HG02759 (cell line): ENCODE data around the gene FCSK.
"Not testable (repeated sequence)": the region's sequence is repeated elsewhere in the genome, so short reads cannot be mapped to it uniquely, and the experiment has no call there.

ENCODE experiments used
- ATAC-seq: cut with Tn5 transposase; IDR thresholded peaks from one replicate; pipeline ENCODE4 v1.9.1; 2021; ENCODE audit warnings: mild to moderate bottlenecking, moderate library complexity; ENCODE audit not compliant: unreplicated experiment

The FCSK gene

GRCh38 chr16:70454222-70455034 lies at the start of gene FCSK:
TSS of gene FCSK (plus strand) at chr16:70454595. CDS start at chr16:70463191, 8,596 bp downstream.
- ATAC-seq: peak; percentile 92

DNA sequence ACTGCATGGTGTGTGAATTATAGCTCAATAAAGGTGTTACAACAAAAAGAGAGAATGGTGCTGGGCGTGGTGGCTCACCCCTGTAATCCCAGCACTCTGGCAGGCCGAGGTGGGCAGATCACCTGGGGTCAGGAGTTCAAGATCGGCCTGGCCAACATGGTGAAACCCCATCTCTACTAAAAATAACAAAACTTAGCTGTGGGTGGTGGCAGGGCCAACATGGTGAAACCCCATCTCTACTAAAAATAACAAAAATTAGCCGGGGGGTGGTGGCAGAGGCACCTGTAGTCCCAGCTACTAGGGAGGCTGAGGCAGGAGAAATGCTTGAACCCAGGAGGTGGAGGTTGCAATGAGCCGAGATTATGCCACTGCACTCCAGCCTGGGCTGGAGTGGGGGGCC lies 48.3 kb upstream of the FCSK start:
- not testable (repeated sequence) for ATAC-seq

GRCh38 chr16:70407811-70408274 lies 46.6 kb upstream of the FCSK start:
- no peak for ATAC-seq

DNA sequence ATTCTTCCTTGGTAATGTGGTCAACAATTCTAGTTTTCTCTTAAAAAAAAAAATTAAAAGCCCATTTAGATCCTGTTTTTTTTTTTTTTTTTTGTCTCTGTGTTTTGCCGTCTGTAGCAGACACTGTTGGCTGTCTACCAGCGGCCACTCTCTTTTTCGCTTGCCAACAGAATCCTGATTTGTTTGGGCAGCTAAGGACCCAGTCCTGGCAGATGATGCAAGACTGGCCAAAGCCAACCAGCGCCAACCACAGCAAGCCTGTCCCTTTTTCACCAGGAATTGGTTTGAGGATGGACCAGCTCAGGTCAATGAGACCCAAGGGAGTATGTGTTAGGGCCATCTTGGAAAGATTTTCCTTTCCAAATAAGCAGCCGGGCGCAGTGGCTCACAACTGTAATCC lies 43.7 kb upstream of the FCSK start:
- ATAC-seq: no peak

- ATAC-seq: no peak
These were observed 42.0 kb upstream of the FCSK start for GRCh38 chr16:70412385-70412784.

DNA sequence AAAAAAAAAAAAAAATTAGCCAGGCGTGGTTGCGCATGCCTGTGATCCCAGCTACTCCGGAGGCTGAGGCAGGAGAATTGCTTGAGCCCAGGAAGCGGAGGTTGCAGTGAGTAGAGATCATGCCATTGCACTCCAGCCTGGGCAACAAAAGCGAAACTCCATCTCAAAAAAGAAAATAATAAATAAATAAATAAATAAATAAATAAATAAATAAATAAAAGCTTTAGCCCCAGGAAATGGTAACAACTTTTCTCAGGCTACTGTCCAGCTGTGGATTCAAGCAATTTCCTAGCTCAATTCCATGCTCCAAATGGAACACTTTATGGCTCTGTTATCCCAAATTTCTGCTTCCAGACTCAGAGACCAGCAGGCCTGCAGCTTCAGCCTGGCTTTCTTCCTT lies 40.8 kb upstream of the FCSK start:
- ATAC-seq: not testable (repeated sequence)

- ATAC-seq: peak; percentile 89
These were observed 37.4 kb upstream of the FCSK start for GRCh38 chr16:70416748-70417616.

GRCh38 chr16:70417661-70418060 lies 36.7 kb upstream of the FCSK start:
- no peak for ATAC-seq

- ATAC-seq: no peak
These were observed 36.0 kb upstream of the FCSK start for GRCh38 chr16:70418274-70418992.

DNA sequence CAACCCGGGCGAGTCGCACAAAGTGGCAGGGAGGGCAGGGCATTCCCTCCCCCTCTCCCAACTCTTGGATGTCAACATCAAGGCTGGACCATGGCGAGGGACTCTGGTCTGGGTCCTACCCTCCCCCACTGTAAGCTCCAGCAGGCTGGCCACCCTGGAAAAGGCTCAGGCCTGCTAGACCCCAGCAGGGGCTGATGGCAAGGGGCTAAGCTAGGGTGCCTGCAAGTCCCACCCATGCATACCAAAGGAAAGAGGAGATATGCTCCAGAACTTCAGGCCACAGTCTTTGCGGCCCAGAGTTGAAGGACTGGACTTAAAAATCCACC lies 35.4 kb upstream of the FCSK start:
- ATAC-seq: no peak

GRCh38 chr16:70419384-70420327 lies 34.7 kb upstream of the FCSK start:
- ATAC-seq: no peak

DNA sequence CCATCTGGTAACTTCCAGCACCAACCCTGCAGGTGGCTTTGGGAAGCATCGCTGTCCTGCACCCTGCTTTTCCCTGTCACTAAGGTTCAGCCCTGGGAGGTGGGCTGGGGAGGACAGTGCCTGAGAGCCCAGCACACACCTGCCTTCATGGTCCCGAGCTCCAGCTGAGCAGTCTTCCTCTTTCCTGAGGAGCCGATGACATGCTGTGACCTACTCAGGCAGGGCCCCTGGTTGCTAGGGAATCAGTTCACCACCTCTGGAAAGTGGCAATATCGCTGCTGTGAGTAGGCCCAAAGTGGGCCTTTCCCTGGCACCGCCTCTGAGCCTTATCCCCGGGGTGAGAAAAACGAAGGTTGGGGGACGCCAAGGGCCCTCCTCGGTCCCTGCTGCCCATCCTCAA lies 33.4 kb upstream of the FCSK start:
- ATAC-seq: no peak

DNA sequence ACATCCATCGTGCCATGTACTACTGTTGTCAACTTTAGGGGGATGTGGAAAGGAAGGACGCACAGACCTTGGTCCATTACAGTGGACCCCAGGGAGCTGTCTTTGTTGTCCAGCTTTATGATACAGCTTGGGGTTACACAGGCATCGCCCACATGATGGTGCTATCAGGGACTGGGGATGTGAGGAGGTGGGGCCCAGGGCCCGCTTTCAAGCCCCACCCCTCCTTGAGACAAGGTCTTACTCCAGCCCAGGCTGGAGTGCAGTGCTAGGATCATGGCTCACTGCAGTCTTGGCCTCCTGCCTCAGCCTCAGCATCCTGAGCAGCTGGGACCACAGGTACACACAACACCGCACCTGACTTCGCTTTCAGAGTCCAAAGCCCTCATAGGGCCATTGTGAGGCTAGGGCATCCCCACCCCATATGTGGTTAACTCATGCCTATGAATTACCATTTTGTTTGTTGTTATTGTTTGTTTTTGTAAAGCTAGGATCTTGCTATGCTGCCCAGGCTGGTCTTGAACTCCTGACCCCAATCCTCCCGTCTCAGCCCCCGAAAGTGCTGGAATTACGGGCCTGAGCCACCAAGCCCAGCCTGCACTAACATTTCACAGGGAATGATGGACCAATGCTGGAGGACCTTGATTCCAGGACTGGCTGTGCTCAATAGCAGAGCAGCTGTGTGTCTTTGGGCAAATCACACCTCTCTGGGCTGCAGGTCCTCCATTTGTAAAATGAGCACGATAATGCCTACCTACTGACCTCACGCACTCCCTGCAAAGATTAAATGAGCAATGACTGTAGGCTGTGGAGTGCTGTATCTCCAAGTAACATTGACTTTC lies 32.7 kb upstream of the FCSK start:
- no peak for ATAC-seq

DNA sequence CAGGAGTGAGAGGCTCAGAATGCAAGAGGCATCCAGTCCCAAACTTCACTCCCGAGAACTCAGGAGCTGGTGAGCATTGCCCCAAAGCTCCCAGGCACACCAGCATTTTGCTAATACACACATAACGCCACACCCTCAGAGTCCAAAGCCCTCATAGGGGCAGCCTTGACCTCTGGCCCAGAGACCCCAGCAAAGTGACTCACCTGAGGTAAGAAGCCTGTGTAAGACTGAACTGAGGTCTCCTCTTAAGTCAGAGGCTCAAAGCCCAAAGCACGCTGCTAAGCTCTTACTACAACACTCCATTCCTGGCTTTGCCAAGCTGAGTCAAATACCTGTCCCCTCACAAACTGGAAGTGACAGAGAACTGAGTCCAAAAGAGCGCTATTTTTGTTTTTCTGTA lies 31.9 kb upstream of the FCSK start:
- no peak for ATAC-seq

DNA sequence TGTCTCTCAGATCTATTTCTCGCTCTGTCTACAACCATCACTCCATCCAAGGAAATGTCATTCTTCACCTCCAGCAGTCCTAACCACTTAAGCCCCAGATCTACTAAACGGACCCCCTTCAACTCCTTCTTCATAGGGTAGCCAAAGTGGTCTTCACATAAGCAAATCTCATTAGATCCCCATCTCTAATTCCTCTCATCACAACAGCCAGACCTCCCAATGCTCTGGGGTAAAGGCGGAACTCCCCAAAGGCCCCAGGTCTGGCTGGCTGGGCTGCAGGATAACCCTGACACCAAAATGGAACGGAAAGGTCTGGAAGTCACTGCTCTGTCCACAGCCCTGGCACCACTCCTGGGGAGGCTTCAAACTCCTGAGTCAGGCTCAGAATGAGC lies 26.6 kb upstream of the FCSK start:
- ATAC-seq: no peak

DNA sequence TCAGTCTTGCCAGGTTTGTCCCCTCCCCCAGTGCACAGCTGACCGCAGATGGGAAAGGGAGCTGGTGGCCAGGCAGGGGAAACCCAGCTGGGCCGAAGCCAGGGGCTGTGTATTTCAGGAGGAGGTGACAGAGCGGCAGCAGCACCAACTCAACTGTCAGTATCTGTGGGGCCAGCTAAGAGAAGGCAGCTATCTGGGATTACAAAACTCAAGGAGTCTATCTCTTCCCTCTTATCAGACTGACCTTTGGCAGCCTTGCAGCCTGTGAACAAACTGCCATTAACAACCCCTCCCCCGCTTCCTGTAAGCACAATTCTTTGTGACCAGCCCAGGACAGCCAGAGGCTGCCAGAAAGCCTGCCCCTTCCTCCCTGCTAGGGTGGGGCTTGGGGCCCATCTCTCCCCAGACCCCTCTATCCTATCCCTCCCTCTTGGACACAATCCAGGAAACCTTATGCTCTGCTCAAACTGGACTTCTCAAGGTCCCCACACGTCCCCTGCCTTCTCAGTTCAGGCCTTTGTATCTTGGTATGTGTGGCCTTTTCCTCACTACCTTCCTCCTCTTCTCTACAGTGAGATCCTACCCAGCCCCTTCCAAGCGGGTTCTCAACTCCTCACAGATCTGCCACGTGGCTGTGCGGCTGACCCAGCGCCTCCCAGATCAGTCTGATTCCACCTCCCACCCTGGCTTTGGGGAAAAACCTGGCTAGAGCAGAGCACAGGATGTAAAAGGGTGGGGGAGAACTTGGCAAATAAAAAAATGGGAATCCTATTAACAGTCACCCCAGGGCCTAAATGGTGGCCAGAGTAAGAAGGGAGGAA lies 26.0 kb upstream of the FCSK start:
- peak; percentile 25 for ATAC-seq

- ATAC-seq: peak; percentile 1
These were observed 24.3 kb upstream of the FCSK start for GRCh38 chr16:70429888-70430666.
